K562 (cell line): ENCODE measurements around the gene PAX5. TPM values are rescaled to one million over a fixed set of nuclear protein-coding genes. Genes with fewer than 3 reads are reported as not detected.

Experiments used
- ATAC-seq: fragments of 200-7000 bp; cut with Tn5 transposase; 3 replicates; pipeline ENCODE4 v1.9.1; 2020; ENCODE audit warnings: moderate library complexity
- BruUV-seq: library from RNA; stranded (reverse); fragments of 400-500 nt; replicated peaks from 2 replicates; lab custom pipeline; 2021; lab: Mats Ljungman, UMichigan
- CTCF ChIA-PET: fragments of 300-600 bp; formaldehyde crosslinking; extraction: SDS; loops from one replicate; lab custom pipeline; 2021; ENCODE audit warnings: low intra/inter-chr PET ratio; lab: Yijun Ruan, JAX
- POLR2A ChIA-PET: fragments of 300-600, 350-650 bp; sonication (Branson Sonifier 250); formaldehyde crosslinking; extraction: SDS; loops from one replicate; lab custom pipeline; 2021; ENCODE audit warnings: antibody characterized with exemption, inconsistent platforms; lab: Yijun Ruan, JAX
- DNase-seq, 4 experiments: peaks; one replicate each; pipeline versions ENCODE4 v3.0.0 to v3.0.0-alpha.2; 2011 to 2018; ENCODE audit warnings: low spot score in 3 of 4, mixed read lengths in 3 of 4; ENCODE audit errors: extremely low read depth in 1 of 4
- FAIRE-seq: peaks from 2 replicates; lab custom pipeline; 2011; peaks lifted over from hg19 to GRCh38; lab: Jason Lieb, UNC
- H2AFZ ChIP-seq: 2 replicates; pipeline ENCODE4 v1.6.0; 2011; ENCODE audit warnings: low read depth, low read length, control low read depth, inconsistent platforms
- H3K27ac ChIP-seq: fragments of 200-600 bp; 3 replicates; pipeline ENCODE4 v1.8.0; 2011; ENCODE audit warnings: low read depth, mild to moderate bottlenecking, control low read depth, inconsistent platforms, low read length, moderate library complexity, mixed read lengths; ENCODE audit errors: extremely low read depth
- H3K27me3 ChIP-seq, 2 experiments: fragments of 300-600 bp in 1 of 2; 2 replicates in 1 of 2; 3 replicates in 1 of 2; pipeline versions ENCODE4 v1.6.0 to v1.8.0; 2011; ENCODE audit warnings: inconsistent platforms in 2 of 2, low read length in 2 of 2, mild to moderate bottlenecking in 1 of 2, mixed read lengths in 1 of 2, moderate library complexity in 1 of 2; ENCODE audit not compliant: control insufficient read depth in 2 of 2, insufficient read depth in 2 of 2
- H3K36me3 ChIP-seq: fragments of 300-600 bp; 3 replicates; pipeline ENCODE4 v1.8.0; 2011; ENCODE audit warnings: mild to moderate bottlenecking, low read length, inconsistent platforms; ENCODE audit not compliant: control insufficient read depth, insufficient read depth
- H3K4me1 ChIP-seq, 2 experiments: fragments of 200-600 bp in 1 of 2; replicated peaks in 1 of 2; 2 replicates in 1 of 2; 3 replicates in 1 of 2; pipeline versions ENCODE4 v1.5.1 to v1.8.0; 2011; ENCODE audit warnings: inconsistent platforms in 2 of 2, low read length in 2 of 2, mild to moderate bottlenecking in 1 of 2, mixed read lengths in 1 of 2, moderate library complexity in 1 of 2; ENCODE audit not compliant: control insufficient read depth in 2 of 2, insufficient read depth in 2 of 2
- H3K4me2 ChIP-seq: 2 replicates; pipeline ENCODE4 v1.6.1; 2011; ENCODE audit warnings: low read length, control low read depth, inconsistent platforms, mixed read lengths; ENCODE audit not compliant: insufficient read depth
- H3K4me3 ChIP-seq: fragments of 200-600 bp; sonication (generic), shearing (Covaris generic); 2 replicates; pipeline ENCODE4 v1.5.1; 2016; ENCODE audit warnings: control low read depth, inconsistent platforms
- H3K79me2 ChIP-seq: fragments of 200-600 bp; 3 replicates; pipeline ENCODE4 v1.8.0; 2011; ENCODE audit warnings: low read length, inconsistent platforms; ENCODE audit not compliant: control insufficient read depth, insufficient read depth
- H3K9ac ChIP-seq, 2 experiments: 2 replicates each; pipeline versions ENCODE4 v1.6.0 to v1.6.1; 2011; ENCODE audit warnings: low read depth in 2 of 2, low read length in 2 of 2, control low read depth in 1 of 2, inconsistent platforms in 1 of 2, mild to moderate bottlenecking in 1 of 2, mixed read lengths in 1 of 2; ENCODE audit not compliant: insufficient read depth in 1 of 2
- H3K9me1 ChIP-seq: one replicate; pipeline ENCODE4 v1.6.0; 2011; ENCODE audit warnings: inconsistent platforms, mild to moderate bottlenecking, low read length, moderate library complexity; ENCODE audit not compliant: control insufficient read depth, insufficient read depth
- H3K9me3 ChIP-seq: replicated peaks from 2 replicates; pipeline ENCODE4 v1.5.1; 2011; ENCODE audit warnings: low read depth, low read length, inconsistent platforms; ENCODE audit not compliant: control insufficient read depth, insufficient read depth
- H4K20me1 ChIP-seq: replicated peaks from 2 replicates; pipeline ENCODE4 v1.6.1; 2011; ENCODE audit warnings: low read length, inconsistent platforms, mixed read lengths; ENCODE audit not compliant: control insufficient read depth, insufficient read depth
- CEBPZ ChIP-seq: fragments of 150-350 bp; IDR thresholded peaks from 2 replicates; pipeline ENCODE4 v1.6.1; 2014; ENCODE audit warnings: low read depth, mild to moderate bottlenecking, low read length, borderline replicate concordance
- HOMEZ ChIP-seq: fragments of 250-450 bp; sonication (Bioruptor Pico); IDR thresholded peaks from 2 replicates; pipeline ENCODE4 v1.4.0; 2020; ENCODE audit warnings: mild to moderate bottlenecking, moderate library complexity
- NR0B1 ChIP-seq: fragments of 450-650 bp; IDR thresholded peaks from one replicate; pipeline ENCODE4 v1.6.1; 2018; ENCODE audit warnings: mild to moderate bottlenecking, moderate library complexity; ENCODE audit not compliant: partially characterized antibody
- POU5F1 ChIP-seq: fragments of 150-350 bp; IDR thresholded peaks from 2 replicates; pipeline ENCODE4 v1.6.1; 2014; ENCODE audit warnings: borderline replicate concordance, low read length, low read depth, mild to moderate bottlenecking; ENCODE audit not compliant: partially characterized antibody
- SRSF1 ChIP-seq: fragments of 200-400 bp; formaldehyde crosslinking; IDR thresholded peaks from 2 replicates; pipeline ENCODE4 v1.6.1; 2017; ENCODE audit warnings: mild to moderate bottlenecking, low read depth, low read length, moderate library complexity
- THRAP3 ChIP-seq: fragments of 450-650 bp; IDR thresholded peaks from 2 replicates; pipeline ENCODE4 v1.6.1; 2016; ENCODE audit warnings: mild to moderate bottlenecking, inconsistent platforms, borderline replicate concordance
- WHSC1 ChIP-seq: IDR thresholded peaks from one replicate; pipeline ENCODE4 v1.6.1; 2012; ENCODE audit warnings: low read length, control low read depth, inconsistent platforms
- ZNF764 ChIP-seq: fragments of 250-450 bp; sonication (Bioruptor Pico); IDR thresholded peaks from 2 replicates; pipeline ENCODE4 v1.4.0; 2020; ENCODE audit warnings: low read depth, mild to moderate bottlenecking, moderate library complexity
- WGBS: fragments of 100-300 bp; shearing (Covaris generic); methylation state at CpG from one replicate; pipeline ENCODE4 v1.1.6; 2016; ENCODE audit warnings: low coverage, mixed read lengths; ENCODE audit not compliant: insufficient coverage; ENCODE audit errors: missing lambda C conversion rate; 5-methylcytosine and 5-hydroxymethylcytosine counted together
- in situ Hi-C: fragments of 300-500 bp; cut with MboI; formaldehyde crosslinking; loops from 4 replicates; pipeline ENCODE4 v1.15.0; 2018; ENCODE audit warnings: inconsistent platforms, mixed read lengths
- intact Hi-C: fragments of 100-400 bp; cut with micrococcal nuclease; formaldehyde crosslinking; loops from 2 replicates; pipeline ENCODE4 v1.14.2; 2022
- polyA plus RNA-seq, 8 experiments: library from polyadenylated mRNA; depleted of rRNA in 4 of 8; stranded (reverse) in 5 of 8; unstranded in 3 of 8; fragments of >200 nt; fragmentation: Nextera tagmentation in 2 of 8; fragmentation: Illumina TruSeq in 1 of 8; extraction: Ambion mirVana in 2 of 8; extraction: Trizol in 1 of 8; gene quantifications; 2 replicates each; pipeline versions ENCODE4 v1.2.1 to v1.2.3, GENCODE V29; 2011 to 2014; ENCODE audit warnings: inconsistent platforms in 1 of 8, missing spikeins in 1 of 8
- total RNA-seq, 7 experiments: library from RNA; depleted of rRNA in 6 of 7; stranded (reverse); fragments of >200 nt in 6 of 7; fragmentation: Illumina TruSeq in 2 of 7; extraction: Trizol in 2 of 7; gene quantifications; 2 replicates each; pipeline versions ENCODE4 v1.2.1 to v1.2.3, GENCODE V29; 2011 to 2021; ENCODE audit warnings: low replicate concordance in 1 of 7
- TF ChIP-seq, protein P1 (sequence below): fragments of 450-650 bp; formaldehyde crosslinking; IDR thresholded peaks from 2 replicates; pipeline ENCODE4 v1.4.0; 2022; ENCODE audit warnings: missing genetic modification characterization
- TF ChIP-seq, protein P2 (sequence below), 2 experiments: fragments of 450-650 bp; conservative IDR thresholded peaks; 2 replicates each; pipeline ENCODE4 v1.6.1; 2017; ENCODE audit warnings: mild to moderate bottlenecking in 2 of 2, moderate library complexity in 2 of 2

PAX5 gene
- total and polyA plus RNA-seq, 9 of the 15 experiments (the other 6 are each of a cell fraction or from before 2014, with no cell fraction given): 0.03 to 0.09 TPM; not detected in 7

- no peak for DNase-seq
- ChIA-PET POLR2A (interaction anchor here (0.9 kb wide), 1 partner anchor 28 kb away, joined by 5 read pairs; no protein-coding TSS in a partner anchor), CTCF (no interaction called here)
- Histone ChIP-seq H3K36me3 (no peaks in the 10 kb centered on the region), H2AFZ (no peak overlapping the region), H3K27me3 (peaks cover 18 to 57% of the 10 kb centered on the region in 2 experiments), H3K9me3 (no peaks in the 10 kb centered on the region), H3K9ac (no peak overlapping the region), H3K4me3 (no peak overlapping the region), H3K9me1 (no peaks in the 10 kb centered on the region), H3K4me1 (peaks cover 2 to 35% of the 10 kb centered on the region in 2 experiments; a peak in 3 of 5 replicates), H3K4me2 (no peak overlapping the region), H3K79me2 (no peaks in the 10 kb centered on the region), H4K20me1 (no peaks in the 10 kb centered on the region; the same call in 1 of the 2 replicates), H3K27ac (no peak overlapping the region)
- 26% methylated on average over 26 of the region's 62 CpGs for WGBS
- intact Hi-C loops: no loop called here
- ATAC-seq: no peak
- in situ Hi-C loops: no loop called here
- BruUV-seq: no TSS peak
- FAIRE-seq: no peak
- TF ChIP-seq, protein P1, sequence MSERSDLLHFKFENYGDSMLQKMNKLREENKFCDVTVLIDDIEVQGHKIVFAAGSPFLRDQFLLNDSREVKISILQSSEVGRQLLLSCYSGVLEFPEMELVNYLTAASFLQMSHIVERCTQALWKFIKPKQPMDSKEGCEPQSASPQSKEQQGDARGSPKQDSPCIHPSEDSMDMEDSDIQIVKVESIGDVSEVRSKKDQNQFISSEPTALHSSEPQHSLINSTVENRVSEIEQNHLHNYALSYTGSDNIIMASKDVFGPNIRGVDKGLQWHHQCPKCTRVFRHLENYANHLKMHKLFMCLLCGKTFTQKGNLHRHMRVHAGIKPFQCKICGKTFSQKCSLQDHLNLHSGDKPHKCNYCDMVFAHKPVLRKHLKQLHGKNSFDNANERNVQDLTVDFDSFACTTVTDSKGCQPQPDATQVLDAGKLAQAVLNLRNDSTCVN (CRISPR knock-in tag): no peak
- TF ChIP-seq HOMEZ (CRISPR knock-in tag): no peak
- TF ChIP-seq WHSC1: no peak
- no peak for TF ChIP-seq THRAP3
- TF ChIP-seq, protein P2, sequence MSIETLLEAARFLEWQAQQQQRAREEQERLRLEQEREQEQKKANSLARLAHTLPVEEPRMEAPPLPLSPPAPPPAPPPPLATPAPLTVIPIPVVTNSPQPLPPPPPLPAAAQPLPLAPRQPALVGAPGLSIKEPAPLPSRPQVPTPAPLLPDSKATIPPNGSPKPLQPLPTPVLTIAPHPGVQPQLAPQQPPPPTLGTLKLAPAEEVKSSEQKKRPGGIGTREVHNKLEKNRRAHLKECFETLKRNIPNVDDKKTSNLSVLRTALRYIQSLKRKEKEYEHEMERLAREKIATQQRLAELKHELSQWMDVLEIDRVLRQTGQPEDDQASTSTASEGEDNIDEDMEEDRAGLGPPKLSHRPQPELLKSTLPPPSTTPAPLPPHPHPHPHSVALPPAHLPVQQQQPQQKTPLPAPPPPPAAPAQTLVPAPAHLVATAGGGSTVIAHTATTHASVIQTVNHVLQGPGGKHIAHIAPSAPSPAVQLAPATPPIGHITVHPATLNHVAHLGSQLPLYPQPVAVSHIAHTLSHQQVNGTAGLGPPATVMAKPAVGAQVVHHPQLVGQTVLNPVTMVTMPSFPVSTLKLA (conservative IDR thresholded peaks at IDR 0.05): no peak
- no peak for TF ChIP-seq ZNF764
- TF ChIP-seq SRSF1: no peak
- no peak for TF ChIP-seq CEBPZ
- no peak for TF ChIP-seq POU5F1
- TF ChIP-seq NR0B1: no peak
Measured at GRCh38 chr9:37026113-37026930, 7.7 kb downstream of the PAX5 start.
